Measurements from ENCODE around the gene HDAC10. TPM values are rescaled to one million over a fixed set of nuclear protein-coding genes. Genes with fewer than 3 reads are reported as not detected.
A peak's percentile ranks its signal among the peaks of the same experiment; 100 is the strongest.

The HDAC10 gene
- total RNA-seq, 4 donors from 2014 or later: 57.3 to 165 (median 119) TPM

DNA sequence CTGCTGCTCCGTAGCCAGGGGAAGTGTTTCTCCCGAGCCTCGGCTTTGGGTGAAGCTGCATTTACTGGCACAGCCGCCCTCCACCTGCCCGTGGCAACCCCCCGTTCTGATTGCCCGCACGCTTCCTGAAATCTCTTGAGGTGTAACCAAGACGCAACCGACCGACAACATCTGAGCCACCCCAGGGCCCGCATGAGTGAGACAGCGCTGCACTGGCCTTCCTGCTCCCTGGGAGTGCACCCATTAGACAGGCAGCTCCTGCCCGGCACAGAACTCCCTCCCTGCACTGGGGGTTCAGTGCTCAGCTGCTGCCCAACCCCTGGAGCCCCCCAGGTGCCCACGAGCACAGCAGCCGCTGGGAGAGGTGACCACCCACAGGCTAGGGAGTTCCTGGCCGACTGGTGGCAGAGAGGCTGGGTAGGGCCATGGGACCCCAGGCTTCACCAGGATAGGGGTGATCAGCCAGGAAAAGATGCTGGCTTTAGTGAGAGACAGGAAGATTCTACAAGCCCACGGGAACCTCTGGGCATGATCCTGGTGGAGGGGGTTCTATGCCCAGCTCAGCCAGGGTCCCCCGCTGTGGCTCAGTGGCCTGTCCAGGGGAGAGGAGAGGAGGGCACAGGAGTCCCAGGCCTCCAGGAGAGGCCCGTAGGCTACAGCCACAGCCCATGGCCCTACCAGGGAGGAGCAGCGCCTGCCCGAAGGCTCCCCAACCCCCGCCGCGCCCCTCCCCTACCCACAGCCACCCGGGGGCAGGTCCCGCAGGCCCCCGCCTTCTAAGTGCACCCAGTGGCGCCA lies 41.8 kb upstream of the HDAC10 start:
- Histone ChIP-seq H3K36me3 (peaks cover 0 to 45% (median 0%) of the 10 kb centered on the region in 3 donors), H3K9me3 (no peaks in the 10 kb centered on the region), H3K27me3 (no peaks in the 10 kb centered on the region), H3K4me3 (peak overlapping the region; percentile 1 to 48 (median 34)), H3K4me1 (peaks cover 4 to 50% (median 29%) of the 10 kb centered on the region in 4 donors), H3K27ac (peak overlapping the region; percentile 65 to 90 (median 85))
- TF ChIP-seq CTCF (IDR thresholded peaks at IDR 0.05) (no peak), POLR2A (IDR thresholded peaks at IDR 0.05) (no peak)
- peak in 2 of 3 donors; percentile 78 to 79 for DNase-seq

DNA sequence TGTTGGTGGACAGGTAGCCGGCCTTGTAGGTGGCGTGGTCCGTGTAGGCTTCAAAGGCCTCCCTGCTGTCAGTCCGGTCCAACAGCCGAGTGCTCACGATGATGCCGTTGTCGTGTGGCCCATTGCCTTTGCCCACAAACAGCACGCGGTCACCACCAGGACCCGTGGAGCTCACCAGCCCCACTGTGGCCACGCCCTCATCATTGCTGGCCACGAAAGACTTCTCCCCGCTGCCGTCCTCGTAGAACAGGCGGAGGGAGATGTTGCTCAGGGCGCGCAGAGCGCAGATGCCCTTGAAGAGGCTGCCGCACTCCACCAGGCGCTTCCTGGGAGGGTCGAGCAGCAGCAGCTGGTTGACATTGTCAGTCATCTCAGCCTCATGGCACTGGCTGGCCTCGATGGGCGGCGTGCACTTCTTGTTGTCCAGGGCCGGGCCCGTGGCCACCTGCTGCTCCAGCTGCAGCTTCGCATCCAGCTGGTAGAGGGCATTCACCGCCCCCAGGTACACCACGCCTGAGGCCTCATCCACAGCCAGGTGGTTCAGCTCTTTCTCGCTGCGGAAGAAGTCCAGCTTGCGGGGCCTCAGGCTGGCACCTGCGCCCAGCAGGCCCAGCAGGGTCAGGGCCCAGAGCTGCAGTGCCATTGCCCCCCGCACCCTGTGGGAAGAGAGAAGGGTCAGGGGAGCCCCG lies 39.0 kb upstream of the HDAC10 start:
- Histone ChIP-seq H3K4me1 (peaks cover 4 to 35% (median 26%) of the 10 kb centered on the region in 4 donors), H3K27ac (no peak overlapping the region), H3K36me3 (peaks cover 0 to 68% (median 0%) of the 10 kb centered on the region in 3 donors), H3K9me3 (no peaks in the 10 kb centered on the region), H3K27me3 (no peaks in the 10 kb centered on the region), H3K4me3 (no peak overlapping the region)
- no peak for TF ChIP-seq CTCF (IDR thresholded peaks at IDR 0.05)
- no peak for DNase-seq

DNA sequence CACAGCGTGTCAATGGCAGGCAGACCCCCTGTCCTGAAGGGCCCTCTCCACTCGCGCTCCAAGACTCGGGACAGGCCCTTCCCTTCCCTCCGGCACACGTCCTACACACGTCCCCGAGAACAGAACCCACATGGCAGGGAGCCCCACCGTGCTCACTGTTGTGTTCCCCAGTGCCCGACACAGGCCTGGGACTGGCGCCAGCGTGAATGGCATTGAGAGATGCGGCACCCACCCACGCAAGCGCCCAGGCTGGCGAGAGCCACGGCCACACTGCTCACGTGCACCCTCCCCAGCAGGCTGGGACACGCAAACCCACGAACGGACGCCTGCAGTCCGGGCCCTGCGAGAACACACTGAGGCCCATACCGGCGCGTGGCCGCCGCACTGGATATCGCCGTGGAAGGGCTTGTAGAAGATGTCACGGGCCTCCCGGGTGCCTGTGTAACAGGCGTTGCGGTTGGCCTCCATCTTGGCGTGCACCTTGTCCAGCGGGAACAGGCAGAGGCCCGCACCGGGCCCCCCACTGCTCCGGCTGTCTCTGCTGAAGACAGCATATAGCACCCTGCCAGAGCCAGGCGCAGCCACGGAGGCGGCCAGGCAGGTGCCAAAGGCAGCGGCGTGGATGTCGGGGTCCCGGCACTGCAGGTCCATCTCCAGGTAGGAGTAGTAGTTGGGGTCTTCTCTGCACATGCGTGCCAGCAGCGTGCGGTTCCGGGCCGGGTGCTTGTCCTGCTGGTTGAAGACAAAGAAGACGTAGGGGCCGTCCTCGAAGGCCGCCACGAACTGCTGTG lies 38.3 kb upstream of the HDAC10 start:
- H3K4me1 ChIP-seq: peaks cover 3 to 32% (median 20%) of the 10 kb centered on the region in 4 donors
- H3K27me3 ChIP-seq: no peaks in the 10 kb centered on the region
- no peak overlapping the region for H3K27ac ChIP-seq
- DNase-seq: no peak
- H3K9me3 ChIP-seq: no peaks in the 10 kb centered on the region
- no peak overlapping the region for H3K4me3 ChIP-seq
- peaks cover 0 to 74% (median 0%) of the 10 kb centered on the region in 3 donors for H3K36me3 ChIP-seq
- TF ChIP-seq CTCF (IDR thresholded peaks at IDR 0.05) (no peak), POLR2A (IDR thresholded peaks at IDR 0.05) (no peak)

- H3K4me3 ChIP-seq: no peak overlapping the region
- TF ChIP-seq POLR2A (IDR thresholded peaks at IDR 0.05) (no peak), CTCF (IDR thresholded peaks at IDR 0.05) (no peak)
- H3K9me3 ChIP-seq: no peaks in the 10 kb centered on the region
- H3K36me3 ChIP-seq: peaks cover 0 to 90% (median 0%) of the 10 kb centered on the region in 3 donors
- no peak overlapping the region for H3K27ac ChIP-seq
- DNase-seq: no peak
- H3K27me3 ChIP-seq: no peaks in the 10 kb centered on the region
- H3K4me1 ChIP-seq: peaks cover 0 to 16% (median 6%) of the 10 kb centered on the region in 4 donors
Measured at GRCh38 chr22:50287731-50288130, 36.7 kb upstream of the HDAC10 start.

DNA sequence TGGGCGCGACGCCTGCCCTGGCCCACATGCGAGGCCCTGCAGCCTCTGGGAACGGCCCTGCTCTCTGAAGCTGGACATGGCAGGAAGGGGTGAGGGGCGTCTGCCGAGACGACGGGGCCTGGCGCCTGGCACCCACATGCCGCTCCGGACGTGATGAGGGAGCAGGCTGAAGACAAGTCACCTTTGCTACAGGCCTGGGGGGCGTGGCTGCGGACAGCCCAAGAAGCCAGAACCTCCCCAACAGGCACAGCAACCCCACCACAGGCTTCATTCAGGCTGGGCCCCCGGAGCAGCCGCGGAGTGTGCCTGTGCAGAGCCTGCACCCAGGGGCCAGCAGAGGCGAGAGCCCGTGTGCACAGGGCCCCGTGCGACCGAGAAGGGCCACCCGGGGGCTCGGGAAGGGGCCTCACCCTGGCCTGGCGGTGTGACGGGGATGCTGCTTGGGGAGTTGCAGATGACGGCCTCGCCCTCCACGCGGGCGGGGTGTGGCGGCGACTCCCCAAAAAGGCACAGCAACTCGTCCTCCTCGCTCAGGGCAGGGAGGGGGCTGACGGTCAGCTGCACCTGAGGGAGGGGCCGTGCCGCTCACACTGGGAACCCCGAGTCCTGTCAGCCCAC lies 35.7 kb upstream of the HDAC10 start:
- no peaks in the 10 kb centered on the region for H3K9me3 ChIP-seq
- H3K27me3 ChIP-seq: no peaks in the 10 kb centered on the region
- TF ChIP-seq POLR2A (IDR thresholded peaks at IDR 0.05): no peak
- no peak for TF ChIP-seq CTCF (IDR thresholded peaks at IDR 0.05)
- H3K27ac ChIP-seq: no peak overlapping the region
- no peak overlapping the region for H3K4me3 ChIP-seq
- H3K36me3 ChIP-seq: peaks cover 0 to 94% (median 0%) of the 10 kb centered on the region in 3 donors
- DNase-seq: no peak
- peaks cover 0 to 8% (median 4%) of the 10 kb centered on the region in 4 donors for H3K4me1 ChIP-seq
